B cell (primary cell): Measurements from ENCODE around the gene TSPAN31. TPM values are rescaled to one million over a fixed set of nuclear protein-coding genes. Genes with fewer than 3 reads are reported as not detected.

Source experiments
- ATAC-seq: fragments of 200-7000 bp; cut with Tn5 transposase; one replicate; pipeline ENCODE4 v1.10.0; 2021; ENCODE audit warnings: low read depth, mild to moderate bottlenecking, moderate number of reproducible peaks, moderate library complexity
- CTCF ChIA-PET: fragments of 350-600 bp; sonication (Branson Sonifier 250); formaldehyde crosslinking; loops from one replicate; lab custom pipeline; 2021; ENCODE audit warnings: antibody characterized with exemption, inconsistent platforms; lab: Charles Lee
- POLR2A ChIA-PET: fragments of 350-600 bp; sonication (Branson Sonifier 250); formaldehyde crosslinking; loops from one replicate; lab custom pipeline; 2021; ENCODE audit warnings: antibody characterized with exemption; lab: Charles Lee
- DNase-seq: peaks from one replicate; pipeline ENCODE4 v3.0.0; 2013
- H2AFZ ChIP-seq: 2 replicates; pipeline ENCODE4 v1.6.1; 2012; ENCODE audit warnings: mild to moderate bottlenecking, low read depth, low read length; ENCODE audit not compliant: insufficient read depth, poor library complexity, severe bottlenecking
- H3K27ac ChIP-seq, 2 donors: 1 replicate in 1 of 2; 2 replicates in 1 of 2; pipeline ENCODE4 v1.5.1; 2012 to 2013; ENCODE audit warnings: low read length in 2 of 2, mild to moderate bottlenecking in 2 of 2, moderate library complexity in 1 of 2
- H3K27me3 ChIP-seq, 4 experiments: fragments of 200-600 bp in 1 of 4; sonication (generic) in 1 of 4; replicated peaks in 1 of 4; 1 replicate in 2 of 4; 2 replicates in 2 of 4; pipeline versions ENCODE4 v1.6.1 to v1.7.0; 2013 to 2016; ENCODE audit warnings: low read length in 3 of 4, mild to moderate bottlenecking in 2 of 4, mixed read lengths in 1 of 4, moderate library complexity in 1 of 4; ENCODE audit not compliant: insufficient read depth in 4 of 4, control insufficient read depth in 3 of 4; ENCODE audit errors: control extremely low read depth in 1 of 4
- H3K36me3 ChIP-seq, 2 experiments: replicated peaks in 1 of 2; 1 replicate in 1 of 2; 2 replicates in 1 of 2; pipeline versions ENCODE4 v1.6.1 to v1.7.1; 2013; ENCODE audit warnings: low read length in 1 of 2; ENCODE audit not compliant: insufficient read depth in 2 of 2, control insufficient read depth in 1 of 2; ENCODE audit errors: control extremely low read depth in 1 of 2, extremely low read depth in 1 of 2
- H3K4me1 ChIP-seq, 2 donors: fragments of 200-600 bp in 1 of 2; sonication (generic) in 1 of 2; 1 replicate in 1 of 2; 2 replicates in 1 of 2; pipeline versions ENCODE4 v1.5.1 to v1.6.1; 2013 to 2017; ENCODE audit warnings: low read length in 2 of 2; ENCODE audit not compliant: control insufficient read depth in 2 of 2, insufficient read depth in 2 of 2
- H3K4me2 ChIP-seq: replicated peaks from 2 replicates; pipeline ENCODE3; 2012; ENCODE audit warnings: mild to moderate bottlenecking, low read depth, low read length; ENCODE audit not compliant: poor library complexity, severe bottlenecking
- H3K4me3 ChIP-seq, 5 experiments: fragments of 200-600 bp in 1 of 5; sonication (generic) in 1 of 5; 1 replicate in 3 of 5; 2 replicates in 2 of 5; pipeline versions ENCODE4 v1.5.1 to v1.7.0; 2011 to 2016; ENCODE audit warnings: low read length in 4 of 5, mild to moderate bottlenecking in 4 of 5, low read depth in 2 of 5, control low read depth in 1 of 5, moderate library complexity in 1 of 5; ENCODE audit not compliant: insufficient read depth in 1 of 5; ENCODE audit errors: control extremely low read depth in 1 of 5, extremely low read depth in 1 of 5
- H3K79me2 ChIP-seq: fragments of 200-600 bp; sonication (generic); one replicate; pipeline ENCODE4 v1.6.0; 2016; ENCODE audit warnings: low read length; ENCODE audit not compliant: control insufficient read depth, insufficient read depth
- H3K9ac ChIP-seq: fragments of 200-600 bp; sonication (generic); 2 replicates; pipeline ENCODE4 v1.6.1; 2017; ENCODE audit warnings: mild to moderate bottlenecking, low read length, moderate library complexity
- H3K9me3 ChIP-seq, 3 donors: one replicate each; pipeline versions ENCODE4 v1.6.1 to v1.7.1; 2013; ENCODE audit warnings: low read length in 2 of 3; ENCODE audit not compliant: control insufficient read depth in 2 of 3, insufficient read depth in 1 of 3; ENCODE audit errors: control extremely low read depth in 1 of 3
- H4K20me1 ChIP-seq: 2 replicates; pipeline ENCODE4 v1.6.0; 2012; ENCODE audit warnings: mild to moderate bottlenecking, low read length; ENCODE audit not compliant: insufficient read depth, control insufficient read depth, poor library complexity, severe bottlenecking
- H3K27ac Mint-ChIP-seq: one replicate; pipeline ENCODE4 v1.8.0; 2021; ENCODE audit warnings: mixed read lengths
- H3K27me3 Mint-ChIP-seq: one replicate; pipeline ENCODE4 v1.8.0; 2021; ENCODE audit warnings: mixed read lengths
- H3K4me1 Mint-ChIP-seq: one replicate; pipeline ENCODE4 v1.8.0; 2021; ENCODE audit warnings: mixed read lengths
- H3K4me3 Mint-ChIP-seq: one replicate; pipeline ENCODE4 v1.8.0; 2021; ENCODE audit warnings: mixed read lengths
- H3K9me3 Mint-ChIP-seq: one replicate; pipeline ENCODE4 v1.8.0; 2022; ENCODE audit warnings: mixed read lengths; ENCODE audit not compliant: insufficient read depth
- CTCF ChIP-seq: fragments of 200-600 bp; IDR thresholded peaks from one replicate; pipeline ENCODE4 v1.8.0; 2022; ENCODE audit warnings: antibody characterized with exemption, mild to moderate bottlenecking
- EZH2 ChIP-seq: IDR thresholded peaks from 2 replicates; pipeline ENCODE4 v1.6.1; 2012; ENCODE audit warnings: borderline replicate concordance, low read depth, mild to moderate bottlenecking, moderate library complexity, low read length; ENCODE audit not compliant: insufficient read depth, poor library complexity, severe bottlenecking
- WGBS: methylation state at CpG from one replicate; pipeline ENCODE4 v1.1.5; 2013; ENCODE audit warnings: missing lambda C conversion rate; ENCODE audit not compliant: insufficient coverage; 5-methylcytosine and 5-hydroxymethylcytosine counted together
- intact Hi-C: fragments of 100-400 bp; cut with micrococcal nuclease; formaldehyde crosslinking; loops from one replicate; pipeline ENCODE4 v1.10.0; 2022
- polyA minus RNA-seq: library from RNA; depleted of rRNA, polyadenylated mRNA; stranded (reverse); fragments of >200 nt; gene quantifications from 2 replicates; pipeline ENCODE4 v1.2.3, GENCODE V29; 2012
- polyA plus RNA-seq: library from polyadenylated mRNA; depleted of rRNA; stranded (reverse); fragments of >200 nt; gene quantifications from 2 replicates; pipeline ENCODE4 v1.2.3, GENCODE V29; 2012
- total RNA-seq, 2 donors: library from RNA; stranded (reverse); fragments of 120-200 nt in 1 of 2; gene quantifications; 1 replicate in 1 of 2; 2 replicates in 1 of 2; pipeline versions ENCODE4 v1.2.3 to v1.2.4, GENCODE V29; 2013 to 2022

TSPAN31 gene
- 29.6 and 33.5 TPM in 2 replicates for total RNA-seq
- 33.0 TPM for total RNA-seq (2013)
- 24.0 and 26.8 TPM in 2 replicates for polyA plus RNA-seq
- 18.0 and 24.7 TPM in 2 replicates for polyA minus RNA-seq

GRCh38 chr12:57744777-57745484, at the start of gene TSPAN31:
TSPAN31 (plus strand) TSS chr12:57745039; CDS start chr12:57745155, 116 bp downstream.
- H3K4me3 Mint-ChIP-seq: peak within 1 kb of the TSS; percentile 92
- H3K27me3 Mint-ChIP-seq: no peaks in the 10 kb centered on the region
- intact Hi-C loops: loop anchor here (1.0 to 5.0 kb wide), 4 partner anchors 7 to 113 kb away; partner anchors contain the start of genes B4GALNT1, CDK4, OS9 and TSFM
- ATAC-seq (peak; percentile 86), DNase-seq (peak; percentile 97)
- no peaks in the 10 kb centered on the region for H3K9me3 Mint-ChIP-seq
- WGBS: under 1% methylated on average over 21 of the region's 29 CpGs
- Histone ChIP-seq H3K27me3 (no peaks in the 10 kb centered on the region), H3K4me1 (peaks cover 33 to 52% of the 10 kb centered on the region in 2 donors), H3K4me3 (peak within 1 kb of the TSS; percentile 68 to 90 (median 86)), H2AFZ (peak within 1 kb of the TSS; percentile 74), H3K9ac (peak within 1 kb of the TSS; percentile 94), H3K4me2 (peak within 1 kb of the TSS; percentile 91), H4K20me1 (peaks cover 11% of the 10 kb centered on the region), H3K36me3 (peaks cover 2 to 36% of the 10 kb centered on the region in 2 experiments), H3K27ac (peak within 1 kb of the TSS; percentile 80 to 94), H3K9me3 (no peaks in the 10 kb centered on the region), H3K79me2 (peaks cover 51% of the 10 kb centered on the region)
- CTCF ChIA-PET: interaction anchor here (0.6 to 1.5 kb wide), 4 partner anchors 11 to 331 kb away, joined by 3 to 10 read pairs (median 6); no protein-coding TSS in a partner anchor
- H3K27ac Mint-ChIP-seq: peak within 1 kb of the TSS; percentile 91
- TF ChIP-seq EZH2 (no peak), CTCF (no peak)
- H3K4me1 Mint-ChIP-seq: peaks cover 44% of the 10 kb centered on the region
- POLR2A ChIA-PET: interaction anchor here (0.6 to 1.3 kb wide), 4 partner anchors 9 to 1109 kb away, joined by 3 to 7 read pairs (median 6); no protein-coding TSS in a partner anchor
